MM.1S (cell line): ENCODE results near the gene BCDIN3D.

Source experiments
- EZH2 ChIP-seq: fragments of 300-600 bp; sonication (generic); optimal IDR thresholded peaks from 2 replicates; pipeline ENCODE3; 2017; ENCODE audit warnings: low read depth, mild to moderate bottlenecking, antibody characterized with exemption, low read length, mixed read lengths
- EZH2phosphoT487 ChIP-seq: fragments of 300-600 bp; sonication (generic); IDR thresholded peaks from 2 replicates; pipeline ENCODE4 v1.6.1; 2018; ENCODE audit warnings: antibody characterized with exemption, low read length
- TF ChIP-seq, protein P1 (sequence below): fragments of 300-600 bp; sonication (generic); IDR thresholded peaks from 2 replicates; pipeline ENCODE4 v1.5.1; 2016; ENCODE audit warnings: antibody characterized with exemption, low read length, mixed read lengths

DNA sequence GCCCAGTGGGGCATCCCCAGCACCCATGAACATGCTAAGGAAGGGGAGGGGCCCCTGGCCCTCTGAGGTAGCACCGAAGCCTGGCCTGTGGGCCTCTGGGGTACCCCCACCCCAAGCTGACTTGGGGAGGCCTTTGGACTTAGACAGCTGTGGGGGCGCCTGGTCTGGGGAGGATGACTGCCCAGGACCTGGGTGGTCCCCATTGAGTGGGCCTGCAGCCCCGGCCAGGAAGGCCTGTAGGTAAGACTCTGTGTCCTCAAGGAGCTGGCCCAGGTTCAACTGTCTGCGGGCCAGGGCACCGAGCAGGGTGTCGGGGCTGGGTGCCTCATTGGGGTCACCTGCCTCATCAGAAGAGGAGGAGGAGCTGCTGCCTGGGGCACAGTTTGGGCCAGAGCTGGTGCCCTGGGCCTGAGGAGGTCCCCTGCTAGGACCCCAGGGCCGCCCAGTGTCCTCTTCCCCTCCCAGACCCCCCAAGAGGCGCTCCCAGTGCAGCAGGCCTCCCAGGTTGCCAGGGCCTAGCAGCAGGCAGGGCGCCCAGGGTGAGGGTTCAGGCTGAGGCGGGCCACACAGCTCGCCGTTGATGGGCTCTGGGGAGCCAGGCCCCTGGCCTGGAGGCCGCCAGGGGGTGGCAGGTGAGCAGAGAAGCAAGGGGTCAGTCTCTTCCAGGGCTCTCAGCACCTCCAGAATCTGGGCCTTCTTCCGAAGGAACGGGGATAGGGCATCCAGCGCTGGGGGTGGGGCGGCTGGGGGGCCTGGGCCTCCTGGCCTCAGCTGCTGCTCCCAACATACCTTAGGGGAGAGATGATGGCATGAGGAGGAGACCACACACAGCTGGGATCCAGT is 46.1 kb downstream of the BCDIN3D start:
- TF ChIP-seq, protein P1, sequence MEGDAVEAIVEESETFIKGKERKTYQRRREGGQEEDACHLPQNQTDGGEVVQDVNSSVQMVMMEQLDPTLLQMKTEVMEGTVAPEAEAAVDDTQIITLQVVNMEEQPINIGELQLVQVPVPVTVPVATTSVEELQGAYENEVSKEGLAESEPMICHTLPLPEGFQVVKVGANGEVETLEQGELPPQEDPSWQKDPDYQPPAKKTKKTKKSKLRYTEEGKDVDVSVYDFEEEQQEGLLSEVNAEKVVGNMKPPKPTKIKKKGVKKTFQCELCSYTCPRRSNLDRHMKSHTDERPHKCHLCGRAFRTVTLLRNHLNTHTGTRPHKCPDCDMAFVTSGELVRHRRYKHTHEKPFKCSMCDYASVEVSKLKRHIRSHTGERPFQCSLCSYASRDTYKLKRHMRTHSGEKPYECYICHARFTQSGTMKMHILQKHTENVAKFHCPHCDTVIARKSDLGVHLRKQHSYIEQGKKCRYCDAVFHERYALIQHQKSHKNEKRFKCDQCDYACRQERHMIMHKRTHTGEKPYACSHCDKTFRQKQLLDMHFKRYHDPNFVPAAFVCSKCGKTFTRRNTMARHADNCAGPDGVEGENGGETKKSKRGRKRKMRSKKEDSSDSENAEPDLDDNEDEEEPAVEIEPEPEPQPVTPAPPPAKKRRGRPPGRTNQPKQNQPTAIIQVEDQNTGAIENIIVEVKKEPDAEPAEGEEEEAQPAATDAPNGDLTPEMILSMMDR, result no peak
- TF ChIP-seq EZH2 (no peak), EZH2phosphoT487 (no peak)
